GM21825 (cell line): ENCODE measurements around the gene PPP1R9A.

Source experiments
- ATAC-seq: cut with Tn5 transposase; IDR thresholded peaks from one replicate; pipeline ENCODE4 v1.9.1; 2021; ENCODE audit warnings: mild to moderate bottlenecking, moderate library complexity; ENCODE audit not compliant: unreplicated experiment

PPP1R9A gene

GRCh38 chr7:95246831-95247370 is 339.5 kb downstream of the PPP1R9A start:
- ATAC-seq, result no peak

- ATAC-seq, result no peak
These were observed 343.2 kb downstream of the PPP1R9A start for GRCh38 chr7:95250571-95250970.

GRCh38 chr7:95251966-95252365 is 344.6 kb downstream of the PPP1R9A start:
- no peak for ATAC-seq

- ATAC-seq, result no peak
These were observed 346.6 kb downstream of the PPP1R9A start for GRCh38 chr7:95253986-95254385.

DNA sequence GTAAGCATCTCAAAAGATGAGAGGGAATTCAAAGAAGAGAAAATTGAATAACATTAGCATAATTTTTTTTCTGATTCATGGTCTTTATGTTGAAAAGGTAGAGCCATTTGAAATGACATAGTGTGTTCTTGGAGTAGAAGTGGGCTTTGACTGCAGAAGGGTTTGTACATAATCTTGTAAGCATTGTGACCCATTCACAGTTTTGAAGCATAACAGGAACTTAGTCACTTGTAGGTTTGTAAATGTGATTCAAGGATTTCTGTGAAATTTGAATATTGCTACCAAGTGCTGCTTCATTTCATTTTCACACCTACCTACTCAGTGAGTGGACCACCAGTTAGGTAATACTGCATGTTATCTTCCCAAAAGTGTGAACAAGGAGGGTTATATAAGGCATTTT is 348.3 kb downstream of the PPP1R9A start:
- no peak for ATAC-seq

DNA sequence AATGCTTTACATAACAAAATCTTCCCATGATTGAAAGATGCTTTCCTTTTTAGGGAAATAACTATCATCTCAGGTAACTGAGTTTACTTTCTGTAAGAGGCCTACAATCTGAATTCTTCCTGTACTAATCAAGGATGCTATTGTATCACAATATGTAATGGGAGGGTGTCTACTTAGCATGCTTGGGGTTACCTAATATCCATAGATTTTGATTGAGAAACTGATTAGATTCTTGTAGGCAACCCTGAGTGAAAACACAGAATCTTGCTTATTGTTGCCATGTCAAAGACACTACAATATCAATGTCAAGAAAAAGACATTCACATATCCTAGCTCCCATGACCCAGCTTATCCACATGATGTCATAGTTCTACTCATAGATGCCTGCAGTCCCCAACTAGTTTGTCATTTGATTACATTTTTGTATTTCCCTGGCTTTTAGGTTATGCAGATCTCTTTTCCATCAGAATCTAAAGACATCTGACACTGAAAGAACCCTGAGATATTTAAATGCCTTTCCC is 354.6 kb downstream of the PPP1R9A start:
- no peak for ATAC-seq

- no peak for ATAC-seq
These were observed 355.5 kb downstream of the PPP1R9A start for GRCh38 chr7:95262875-95263274.

GRCh38 chr7:95263785-95264362 is 356.5 kb downstream of the PPP1R9A start:
- ATAC-seq, result no peak

DNA sequence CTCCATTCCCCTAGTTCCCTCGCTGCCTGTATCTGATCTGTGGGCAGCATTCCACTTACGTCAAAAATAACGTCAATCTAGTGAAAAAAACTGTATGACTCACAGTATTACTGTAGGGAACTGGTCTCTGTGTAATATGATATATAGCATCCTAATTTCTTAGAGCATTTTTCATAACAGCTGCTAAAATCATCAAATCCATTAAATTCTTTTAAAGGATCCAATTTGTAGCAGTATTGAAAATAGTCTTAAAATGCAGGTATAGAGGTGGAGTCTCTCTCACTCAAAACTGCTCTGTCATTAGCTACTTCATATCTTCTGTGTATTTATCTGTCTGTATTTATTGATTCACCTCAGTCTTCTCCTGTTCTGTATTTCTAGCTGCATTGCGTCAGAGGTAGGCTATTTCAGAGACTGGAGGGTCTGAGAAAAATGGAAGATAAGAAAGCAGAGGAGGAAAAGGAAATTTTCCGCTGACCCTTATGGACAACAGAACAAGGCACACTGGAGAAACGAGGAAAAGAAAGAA is 357.0 kb downstream of the PPP1R9A start:
- ATAC-seq, result no peak

DNA sequence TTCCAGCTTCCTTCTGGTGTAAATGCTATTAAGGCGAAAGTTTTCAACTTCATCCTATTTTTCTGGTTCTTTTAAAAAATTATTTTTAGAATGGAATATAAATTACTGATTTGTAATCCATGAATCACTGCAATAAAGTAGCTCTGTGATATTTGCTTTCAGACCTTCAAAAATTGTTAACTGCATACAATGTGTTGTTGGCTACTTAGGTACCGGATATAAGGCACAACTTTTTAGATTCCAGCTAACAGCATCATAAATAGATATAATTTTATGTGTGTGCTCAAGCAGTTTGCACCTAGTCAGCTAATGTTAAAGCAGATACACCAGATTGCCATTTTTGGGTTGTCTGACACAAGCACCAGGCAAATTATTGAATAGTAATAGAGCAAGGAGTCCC is 358.2 kb downstream of the PPP1R9A start:
- no peak for ATAC-seq

GRCh38 chr7:95267754-95268153 is 360.4 kb downstream of the PPP1R9A start:
- ATAC-seq, result no peak

- no peak for ATAC-seq
These were observed 362.2 kb downstream of the PPP1R9A start for GRCh38 chr7:95269640-95270039.

GRCh38 chr7:95276114-95276513 is 368.7 kb downstream of the PPP1R9A start:
- ATAC-seq, result no peak

GRCh38 chr7:95279417-95279816 is 372.0 kb downstream of the PPP1R9A start:
- no peak for ATAC-seq

GRCh38 chr7:95286096-95286495 is 378.7 kb downstream of the PPP1R9A start:
- ATAC-seq, result no peak

- ATAC-seq, result no peak
These were observed 382.9 kb downstream of the PPP1R9A start for GRCh38 chr7:95290166-95290830.

GRCh38 chr7:95295397-95295796 is 388.0 kb downstream of the PPP1R9A start:
- no peak for ATAC-seq

GRCh38 chr7:95296456-95296855 is 389.1 kb downstream of the PPP1R9A start:
- ATAC-seq, result no peak

- no peak for ATAC-seq
These were observed 389.6 kb downstream of the PPP1R9A start for GRCh38 chr7:95297041-95297440.

GRCh38 chr7:95298091-95298490 is 390.7 kb downstream of the PPP1R9A start:
- no peak for ATAC-seq

DNA sequence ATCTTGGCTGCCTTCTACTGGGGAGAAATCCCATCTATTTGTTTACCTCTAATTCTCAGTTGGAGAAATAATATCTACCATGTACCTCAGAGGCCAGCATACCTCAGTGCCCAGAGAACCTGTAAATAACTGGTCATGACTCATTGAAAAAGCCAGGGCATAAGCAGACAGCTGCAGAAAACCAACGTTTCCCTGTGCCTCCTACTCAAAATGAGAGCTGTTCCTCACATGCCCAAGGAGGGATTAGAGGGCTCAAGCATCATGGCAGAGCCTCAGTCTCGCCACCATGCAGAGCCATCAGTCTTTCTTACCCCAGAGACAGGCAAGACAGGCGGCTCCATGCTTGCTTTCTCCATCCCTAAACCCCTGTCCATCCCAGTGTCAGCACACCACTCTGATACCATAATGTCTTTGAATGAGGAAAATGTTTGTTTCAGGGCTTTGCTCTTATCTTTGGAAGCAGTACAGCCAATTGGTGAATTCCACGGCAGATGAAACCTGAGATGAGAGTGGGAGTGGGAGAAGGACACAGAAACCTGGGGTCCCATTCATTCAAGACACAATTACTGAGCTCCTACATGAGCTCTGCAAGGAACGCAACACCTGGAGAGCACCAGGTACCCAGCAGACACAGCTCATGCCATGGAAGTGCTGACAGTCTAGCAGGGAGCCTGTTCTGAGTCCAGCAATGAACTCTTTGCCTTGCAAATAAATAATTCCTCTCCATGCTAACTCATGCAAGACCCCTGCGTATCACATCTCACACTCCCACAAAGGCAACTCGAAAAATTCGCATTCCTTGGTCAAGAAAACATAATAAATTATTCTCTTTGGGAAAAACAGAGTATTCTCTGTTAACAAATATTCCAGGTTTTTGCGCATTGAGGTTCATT is 395.9 kb downstream of the PPP1R9A start:
- no peak for ATAC-seq
